OCI-LY1 (cell line): Measurements from ENCODE around the gene ENDOV.

ENCODE experiments used
- H2AFZ ChIP-seq: fragments of 200-600 bp; sonication (generic), shearing (Covaris generic); 2 replicates; pipeline ENCODE4 v1.6.0; 2014; ENCODE audit warnings: antibody characterized with exemption, mild to moderate bottlenecking, low read length
- H3F3A ChIP-seq: fragments of 200-600 bp; sonication (generic), shearing (Covaris generic); 2 replicates; pipeline ENCODE4 v1.6.0; 2014; ENCODE audit warnings: mild to moderate bottlenecking, antibody characterized with exemption, low read length, moderate library complexity; ENCODE audit not compliant: insufficient read depth
- H3K27ac ChIP-seq: fragments of 200-600 bp; sonication (generic); 2 replicates; pipeline ENCODE4 v1.5.1; 2014; ENCODE audit warnings: low read length, mixed run types, mild to moderate bottlenecking, low read depth; ENCODE audit not compliant: poor library complexity, severe bottlenecking
- H3K27me3 ChIP-seq: fragments of 200-600 bp; sonication (generic); 2 replicates; pipeline ENCODE4 v1.6.0; 2014; ENCODE audit warnings: antibody characterized with exemption, mild to moderate bottlenecking, low read length, moderate library complexity; ENCODE audit not compliant: insufficient read depth
- H3K36me3 ChIP-seq: fragments of 200-600 bp; sonication (generic); 2 replicates; pipeline ENCODE4 v1.6.1; 2014; ENCODE audit warnings: mild to moderate bottlenecking, antibody characterized with exemption, low read length, moderate library complexity, mixed read lengths; ENCODE audit not compliant: insufficient read depth
- H3K4me1 ChIP-seq: fragments of 200-600 bp; sonication (generic); 2 replicates; pipeline ENCODE4 v1.5.1; 2014; ENCODE audit warnings: mild to moderate bottlenecking, low read length, moderate library complexity; ENCODE audit not compliant: insufficient read depth, severe bottlenecking
- H3K4me2 ChIP-seq: fragments of 200-600 bp; sonication (generic), shearing (Covaris generic); 2 replicates; pipeline ENCODE4 v1.6.1; 2014; ENCODE audit warnings: low read length
- H3K4me3 ChIP-seq: fragments of 200-600 bp; sonication (generic); 2 replicates; pipeline ENCODE4 v1.5.1; 2014; ENCODE audit warnings: low read length, low read depth, mild to moderate bottlenecking, mixed read lengths; ENCODE audit not compliant: poor library complexity, severe bottlenecking
- H3K79me2 ChIP-seq: fragments of 200-600 bp; shearing (Covaris generic); 2 replicates; pipeline ENCODE4 v1.6.1; 2016; ENCODE audit warnings: mixed run types, low read length, mixed read lengths; ENCODE audit not compliant: insufficient read depth
- H3K9ac ChIP-seq: fragments of 200-600 bp; sonication (generic), shearing (Covaris generic); 2 replicates; pipeline ENCODE4 v1.6.1; 2014; ENCODE audit warnings: mild to moderate bottlenecking, low read length, mixed read lengths
- H3K9me2 ChIP-seq: fragments of 200-600 bp; sonication (generic), shearing (Covaris generic); 2 replicates; pipeline ENCODE4 v1.6.1; 2014; ENCODE audit warnings: low read depth, mild to moderate bottlenecking, low read length, mixed read lengths
- H3K9me3 ChIP-seq: fragments of 200-600 bp; shearing (Covaris generic); 2 replicates; pipeline ENCODE4 v1.6.1; 2014; ENCODE audit warnings: low read length, mixed read lengths
- H4K20me1 ChIP-seq: fragments of 200-600 bp; sonication (generic), shearing (Covaris generic); 2 replicates; pipeline ENCODE4 v1.6.0; 2016; ENCODE audit warnings: mild to moderate bottlenecking, low read length; ENCODE audit not compliant: insufficient read depth
- CTCF ChIP-seq: fragments of 200-600 bp; sonication (generic), shearing (Covaris generic); IDR thresholded peaks from 2 replicates; pipeline ENCODE4 v1.5.1; 2017; ENCODE audit warnings: mild to moderate bottlenecking, antibody characterized with exemption, low read length, moderate library complexity, mixed read lengths
- EZH2 ChIP-seq: fragments of 200-600 bp; sonication (generic), shearing (Covaris generic); IDR thresholded peaks from 2 replicates; pipeline ENCODE4 v1.8.0; 2017; ENCODE audit warnings: borderline replicate concordance, mixed run types, mild to moderate bottlenecking, antibody characterized with exemption, low read length, moderate library complexity, mixed read lengths

Gene ENDOV

GRCh38 chr17:80393961-80394360 lies 21.0 kb upstream of the ENDOV start:
- no peaks in the 10 kb centered on the region for H3K9me3 ChIP-seq
- TF ChIP-seq EZH2 (no peak), CTCF (no peak)
- H3F3A ChIP-seq: no peaks in the 10 kb centered on the region
- H3K27ac ChIP-seq: no peak overlapping the region
- H2AFZ ChIP-seq: no peak overlapping the region
- 0 out of 2 replicates have a peak, but pooled peaks cover 3% of the 10 kb centered on the region for H3K27me3 ChIP-seq
- no peaks in the 10 kb centered on the region for H3K79me2 ChIP-seq
- H3K4me2 ChIP-seq: no peak overlapping the region
- no peak overlapping the region for H3K9ac ChIP-seq
- H3K9me2 ChIP-seq: no peaks in the 10 kb centered on the region
- no peaks in the 10 kb centered on the region for H4K20me1 ChIP-seq
- H3K4me1 ChIP-seq: no peaks in the 10 kb centered on the region
- peaks cover 20% of the 10 kb centered on the region; the same call in 1 of the 2 replicates for H3K36me3 ChIP-seq
- H3K4me3 ChIP-seq: no peak overlapping the region

GRCh38 chr17:80394629-80395216 lies 20.2 kb upstream of the ENDOV start:
- no peak overlapping the region for H3K9ac ChIP-seq
- peaks cover 13% of the 10 kb centered on the region; the same call in 1 of the 2 replicates for H3K36me3 ChIP-seq
- 0 out of 2 replicates have a peak, but pooled peaks cover 3% of the 10 kb centered on the region for H3K27me3 ChIP-seq
- no peaks in the 10 kb centered on the region for H3K79me2 ChIP-seq
- no peak overlapping the region for H3K4me2 ChIP-seq
- H2AFZ ChIP-seq: no peak overlapping the region
- H3K4me1 ChIP-seq: no peaks in the 10 kb centered on the region
- H3F3A ChIP-seq: no peaks in the 10 kb centered on the region
- no peaks in the 10 kb centered on the region for H3K9me2 ChIP-seq
- H3K9me3 ChIP-seq: no peaks in the 10 kb centered on the region
- no peak overlapping the region for H3K27ac ChIP-seq
- TF ChIP-seq EZH2 (no peak), CTCF (no peak)
- H4K20me1 ChIP-seq: no peaks in the 10 kb centered on the region
- no peak overlapping the region for H3K4me3 ChIP-seq

GRCh38 chr17:80395402-80396151 lies 19.4 kb upstream of the ENDOV start:
- Histone ChIP-seq H2AFZ (no peak overlapping the region), H3K27ac (no peak overlapping the region), H3K9ac (no peak overlapping the region), H3F3A (no peaks in the 10 kb centered on the region), H3K9me2 (no peaks in the 10 kb centered on the region), H4K20me1 (no peaks in the 10 kb centered on the region), H3K9me3 (no peaks in the 10 kb centered on the region), H3K36me3 (peaks cover 9% of the 10 kb centered on the region; the same call in 1 of the 2 replicates), H3K27me3 (0 out of 2 replicates have a peak, but pooled peaks cover 3% of the 10 kb centered on the region), H3K4me2 (no peak overlapping the region), H3K4me1 (no peaks in the 10 kb centered on the region), H3K4me3 (no peak overlapping the region), H3K79me2 (no peaks in the 10 kb centered on the region)
- TF ChIP-seq CTCF (no peak), EZH2 (no peak)
